ENCODE results near the gene KRTAP10-11. TPM values are rescaled to one million over a fixed set of nuclear protein-coding genes. Genes with fewer than 3 reads are reported as not detected.
A peak's percentile ranks its signal among the peaks of the same experiment; 100 is the strongest.

The KRTAP10-11 gene
- total and polyA plus RNA-seq, 12 donors: not detected

DNA sequence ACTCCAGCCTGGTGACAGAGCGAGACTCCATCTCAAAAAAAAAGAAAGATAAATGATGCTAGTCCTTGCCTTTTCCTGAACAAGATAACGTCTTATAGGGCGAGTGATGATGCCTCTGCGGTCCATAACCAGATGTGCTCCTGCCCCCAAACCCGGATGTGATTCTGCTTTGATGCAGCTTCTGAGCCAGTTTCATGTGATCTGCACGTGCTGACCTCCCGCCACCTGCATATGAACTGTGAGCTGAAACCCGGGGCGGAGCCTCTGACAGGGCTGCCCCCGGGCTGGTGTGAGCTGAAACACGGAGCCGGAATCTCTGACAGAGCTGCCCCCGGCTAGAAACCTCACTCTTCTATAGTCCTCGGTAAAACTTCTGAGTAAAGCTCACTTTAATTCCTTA, 6.9 kb downstream of the KRTAP10-11 start:
- Histone ChIP-seq H3K4me1 (no peaks in the 10 kb centered on the region), H3K4me3 (no peak overlapping the region), H3K9me3 (peaks cover 0 to 20% (median 4%) of the 10 kb centered on the region in 11 donors), H3K27ac (no peak overlapping the region), H3K36me3 (no peaks in the 10 kb centered on the region), H3K27me3 (peaks cover 0 to 28% (median 6%) of the 10 kb centered on the region in 7 donors)
- WGBS, 2 donors: 63 to 65% methylated on average over 14 of the region's 14 CpGs
- TF ChIP-seq, protein P1, sequence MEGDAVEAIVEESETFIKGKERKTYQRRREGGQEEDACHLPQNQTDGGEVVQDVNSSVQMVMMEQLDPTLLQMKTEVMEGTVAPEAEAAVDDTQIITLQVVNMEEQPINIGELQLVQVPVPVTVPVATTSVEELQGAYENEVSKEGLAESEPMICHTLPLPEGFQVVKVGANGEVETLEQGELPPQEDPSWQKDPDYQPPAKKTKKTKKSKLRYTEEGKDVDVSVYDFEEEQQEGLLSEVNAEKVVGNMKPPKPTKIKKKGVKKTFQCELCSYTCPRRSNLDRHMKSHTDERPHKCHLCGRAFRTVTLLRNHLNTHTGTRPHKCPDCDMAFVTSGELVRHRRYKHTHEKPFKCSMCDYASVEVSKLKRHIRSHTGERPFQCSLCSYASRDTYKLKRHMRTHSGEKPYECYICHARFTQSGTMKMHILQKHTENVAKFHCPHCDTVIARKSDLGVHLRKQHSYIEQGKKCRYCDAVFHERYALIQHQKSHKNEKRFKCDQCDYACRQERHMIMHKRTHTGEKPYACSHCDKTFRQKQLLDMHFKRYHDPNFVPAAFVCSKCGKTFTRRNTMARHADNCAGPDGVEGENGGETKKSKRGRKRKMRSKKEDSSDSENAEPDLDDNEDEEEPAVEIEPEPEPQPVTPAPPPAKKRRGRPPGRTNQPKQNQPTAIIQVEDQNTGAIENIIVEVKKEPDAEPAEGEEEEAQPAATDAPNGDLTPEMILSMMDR (IDR thresholded peaks at IDR 0.05): no peak
- intact Hi-C loops (cut with DNase I): no loop called here
- ATAC-seq: no peak
- no peak for DNase-seq

DNA sequence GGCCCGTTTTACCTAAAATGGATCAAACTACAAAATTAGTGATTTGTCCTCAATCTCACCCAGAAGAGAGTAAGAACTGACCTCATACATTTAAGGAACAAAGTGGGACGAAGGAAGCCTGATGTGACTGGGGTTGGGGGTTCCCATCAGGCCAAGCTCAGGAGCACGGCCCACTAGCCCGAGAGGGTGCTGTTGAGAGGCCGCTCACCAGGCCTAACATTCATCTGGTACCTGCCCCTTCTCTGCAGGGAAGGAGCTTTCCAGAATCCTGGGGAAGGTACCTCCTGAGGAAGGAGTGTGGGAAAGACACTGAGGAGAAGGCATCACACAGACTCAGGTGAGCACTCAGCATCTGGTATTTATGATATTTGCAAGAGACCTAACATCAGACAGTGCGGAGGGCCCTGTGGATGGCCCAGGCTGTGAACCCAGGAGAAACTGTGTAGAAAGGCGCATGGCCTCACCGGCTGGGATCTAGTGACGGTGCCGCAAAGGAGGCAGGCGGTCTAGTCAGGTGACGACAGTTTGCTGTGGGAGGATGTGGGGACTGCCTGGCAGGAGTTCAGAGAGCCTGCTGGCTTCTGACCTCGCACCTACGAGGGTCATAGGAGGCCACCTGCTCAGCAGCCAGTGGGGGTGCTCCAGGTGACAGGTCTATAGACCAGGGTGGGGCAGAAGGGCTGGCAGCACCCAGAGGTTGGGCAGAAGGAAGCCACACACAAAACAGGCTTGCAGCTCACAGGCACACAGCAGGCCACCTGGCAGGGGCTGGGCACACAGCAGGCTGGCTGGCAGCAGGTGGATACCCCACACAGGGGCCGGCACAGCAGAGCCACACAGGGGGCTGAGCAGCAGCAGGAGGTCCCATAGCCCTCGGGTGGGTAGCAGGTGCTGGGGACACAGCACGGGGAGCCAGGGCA, 7.7 kb downstream of the KRTAP10-11 start:
- peak in 1 of 8 donors; percentile 9 for ATAC-seq
- intact Hi-C loops (cut with DNase I): no loop called here
- 67 to 73% methylated on average over 17 of the region's 17 CpGs for WGBS, 2 donors

DNA sequence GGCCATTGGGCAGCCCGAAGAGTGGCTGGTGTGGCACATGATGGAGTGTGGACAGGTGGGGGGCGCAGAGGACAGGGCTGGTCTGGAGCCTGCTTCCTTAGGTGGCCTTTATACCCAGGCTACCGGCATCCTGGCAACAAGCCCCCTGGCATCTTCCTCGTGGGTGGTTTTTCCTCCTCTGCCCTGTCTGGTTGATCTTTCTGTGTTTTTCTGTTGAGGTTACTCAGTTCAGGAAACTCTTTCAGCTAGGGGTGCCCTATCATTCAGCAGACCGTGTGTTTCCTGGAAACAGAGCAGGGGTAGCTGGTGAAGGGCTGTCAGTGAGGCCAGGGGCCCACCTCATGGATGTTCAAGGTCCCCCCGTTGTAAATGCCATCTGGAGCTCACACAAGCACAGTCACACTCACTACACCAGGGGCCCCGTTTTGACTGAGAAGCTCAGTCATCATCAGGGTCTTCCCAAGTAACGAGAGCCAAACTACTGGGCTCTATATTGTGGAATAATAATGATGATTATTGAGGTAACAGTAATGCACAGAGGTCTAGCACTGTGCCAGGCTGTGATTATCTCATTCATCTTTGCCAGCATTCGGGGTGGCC, 8.5 kb downstream of the KRTAP10-11 start, which contains the start of gene KRTAP12-4:
TSS of gene KRTAP12-4 (minus strand) at position 84 of the 600 bp plus-strand sequence. CDS start at position 39, 45 bp downstream.
- intact Hi-C loops (cut with DNase I): no loop called here
- ATAC-seq: no peak

More for the DNA sequence above, 7.7 kb downstream of the KRTAP10-11 start:
- no peaks in the 10 kb centered on the region for H3K36me3 ChIP-seq
- no peaks in the 10 kb centered on the region for H3K4me1 ChIP-seq
- H3K9me3 ChIP-seq: peaks cover 0 to 20% (median 4%) of the 10 kb centered on the region in 11 donors
- TF ChIP-seq, protein P1 (IDR thresholded peaks at IDR 0.05): no peak
- H3K27ac ChIP-seq: peak overlapping the region in 1 of 10 donors; percentile 69
- no peak overlapping the region for H3K4me3 ChIP-seq
- peaks cover 0 to 28% (median under 1%) of the 10 kb centered on the region in 7 donors for H3K27me3 ChIP-seq
- no peak for DNase-seq

DNA sequence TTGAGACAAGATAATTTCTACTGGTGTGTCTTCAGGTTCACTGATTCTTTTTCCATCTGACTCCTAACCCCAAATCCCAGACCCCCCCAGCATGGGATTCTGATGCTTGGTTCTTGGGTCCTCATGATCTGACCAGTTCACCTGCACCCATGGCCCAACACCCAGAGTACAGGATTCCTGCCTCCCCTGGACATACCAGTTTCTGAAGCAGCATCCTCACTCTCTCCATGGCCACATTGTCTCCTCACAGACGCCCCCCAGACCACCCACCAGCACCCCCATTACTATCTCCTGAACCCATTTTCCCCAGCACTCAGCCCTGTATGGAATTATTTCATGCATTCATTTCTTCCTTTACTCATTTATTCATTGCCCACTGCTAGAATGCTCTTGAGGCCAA, 10.7 kb downstream of the KRTAP10-11 start:
- TF ChIP-seq, protein P1 (IDR thresholded peaks at IDR 0.05): no peak
- WGBS, 2 donors: 85 to 87% methylated on average over 1 of the region's 1 CpG
- no peaks in the 10 kb centered on the region for H3K36me3 ChIP-seq
- ATAC-seq: no peak
- intact Hi-C loops (cut with DNase I): no loop called here
- peaks cover 0 to 32% (median 0%) of the 10 kb centered on the region in 7 donors for H3K27me3 ChIP-seq
- H3K27ac ChIP-seq: peak overlapping the region in 1 of 10 donors; percentile 76
- no peaks in the 10 kb centered on the region for H3K4me1 ChIP-seq
- H3K4me3 ChIP-seq: no peak overlapping the region
- peaks cover 0 to 20% (median 4%) of the 10 kb centered on the region in 11 donors for H3K9me3 ChIP-seq
- no peak for DNase-seq

More for the DNA sequence above, 8.5 kb downstream of the KRTAP10-11 start, which contains the start of gene KRTAP12-4:
- Histone ChIP-seq H3K4me3 (no peak within 1 kb of the TSS), H3K4me1 (no peaks in the 10 kb centered on the region), H3K36me3 (no peaks in the 10 kb centered on the region), H3K27ac (peak within 1 kb of the TSS in 1 of 10 donors; percentile 69), H3K27me3 (peaks cover 0 to 34% (median 0%) of the 10 kb centered on the region in 7 donors), H3K9me3 (peaks cover 0 to 20% (median 4%) of the 10 kb centered on the region in 11 donors)
- DNase-seq: no peak
- WGBS, 2 donors: 74 to 77% methylated on average over 9 of the region's 9 CpGs
- TF ChIP-seq, protein P1 (IDR thresholded peaks at IDR 0.05): no peak
